Testis (tissue), 2 donors: ENCODE measurements around the gene KIF4B.

Experiments
- POLR2A ChIP-seq: fragments of 450-650 bp; IDR thresholded peaks from one replicate; pipeline ENCODE4 v1.6.1; 2017; ENCODE audit warnings: antibody characterized with exemption, mild to moderate bottlenecking, moderate library complexity
- TF ChIP-seq, protein P1 (sequence below), 3 experiments: fragments of 450-650 bp in 2 of 3; fragments of 200-600 bp in 1 of 3; sonication (generic) in 1 of 3; IDR thresholded peaks; one replicate each; pipeline ENCODE4 v1.5.1; 2016 to 2019; ENCODE audit warnings: antibody characterized with exemption in 3 of 3, mild to moderate bottlenecking in 2 of 3, moderate library complexity in 1 of 3

DNA sequence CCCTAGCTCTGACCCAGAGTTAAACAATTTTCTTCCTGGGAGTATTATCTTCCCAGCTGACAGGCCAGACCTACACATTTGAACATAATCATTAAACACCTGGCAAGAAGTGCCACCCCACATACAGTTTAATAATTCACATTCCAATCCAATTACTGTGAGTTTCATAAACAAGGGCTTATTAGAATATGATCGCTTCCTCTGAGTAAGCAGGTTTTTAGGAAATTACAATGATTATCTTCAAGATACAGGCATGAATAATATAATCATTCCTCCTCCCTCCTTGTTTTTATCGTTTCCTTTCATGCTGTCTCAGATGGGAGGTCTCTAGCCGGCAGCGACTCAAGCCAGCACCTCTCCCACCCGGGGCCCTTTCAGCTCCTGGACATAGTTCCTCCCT is 15.8 kb upstream of the KIF4B start:
- TF ChIP-seq, protein P1, sequence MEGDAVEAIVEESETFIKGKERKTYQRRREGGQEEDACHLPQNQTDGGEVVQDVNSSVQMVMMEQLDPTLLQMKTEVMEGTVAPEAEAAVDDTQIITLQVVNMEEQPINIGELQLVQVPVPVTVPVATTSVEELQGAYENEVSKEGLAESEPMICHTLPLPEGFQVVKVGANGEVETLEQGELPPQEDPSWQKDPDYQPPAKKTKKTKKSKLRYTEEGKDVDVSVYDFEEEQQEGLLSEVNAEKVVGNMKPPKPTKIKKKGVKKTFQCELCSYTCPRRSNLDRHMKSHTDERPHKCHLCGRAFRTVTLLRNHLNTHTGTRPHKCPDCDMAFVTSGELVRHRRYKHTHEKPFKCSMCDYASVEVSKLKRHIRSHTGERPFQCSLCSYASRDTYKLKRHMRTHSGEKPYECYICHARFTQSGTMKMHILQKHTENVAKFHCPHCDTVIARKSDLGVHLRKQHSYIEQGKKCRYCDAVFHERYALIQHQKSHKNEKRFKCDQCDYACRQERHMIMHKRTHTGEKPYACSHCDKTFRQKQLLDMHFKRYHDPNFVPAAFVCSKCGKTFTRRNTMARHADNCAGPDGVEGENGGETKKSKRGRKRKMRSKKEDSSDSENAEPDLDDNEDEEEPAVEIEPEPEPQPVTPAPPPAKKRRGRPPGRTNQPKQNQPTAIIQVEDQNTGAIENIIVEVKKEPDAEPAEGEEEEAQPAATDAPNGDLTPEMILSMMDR (IDR thresholded peaks at IDR 0.05), result no peak
- TF ChIP-seq POLR2A, result no peak
